Gastroesophageal sphincter (tissue), 3 donors: ENCODE data around the gene CHSY1.

Source experiments
- EP300 ChIP-seq: sonication (generic); formaldehyde crosslinking; IDR thresholded peaks from one replicate; pipeline ENCODE4 v1.6.1; 2017; ENCODE audit warnings: antibody characterized with exemption, mild to moderate bottlenecking
- POLR2AphosphoS5 ChIP-seq: sonication (generic); formaldehyde crosslinking; IDR thresholded peaks from one replicate; pipeline ENCODE4 v1.6.1; 2017; ENCODE audit warnings: antibody characterized with exemption
- TF ChIP-seq, protein P1 (sequence below), 4 experiments: fragments of 200-600 bp in 2 of 4; fragments of 450-650 bp in 2 of 4; sonication (generic) in 1 of 4; IDR thresholded peaks; one replicate each; pipeline ENCODE4 v1.5.1; 2017 to 2019; ENCODE audit warnings: antibody characterized with exemption in 4 of 4, mild to moderate bottlenecking in 2 of 4, moderate library complexity in 2 of 4

DNA sequence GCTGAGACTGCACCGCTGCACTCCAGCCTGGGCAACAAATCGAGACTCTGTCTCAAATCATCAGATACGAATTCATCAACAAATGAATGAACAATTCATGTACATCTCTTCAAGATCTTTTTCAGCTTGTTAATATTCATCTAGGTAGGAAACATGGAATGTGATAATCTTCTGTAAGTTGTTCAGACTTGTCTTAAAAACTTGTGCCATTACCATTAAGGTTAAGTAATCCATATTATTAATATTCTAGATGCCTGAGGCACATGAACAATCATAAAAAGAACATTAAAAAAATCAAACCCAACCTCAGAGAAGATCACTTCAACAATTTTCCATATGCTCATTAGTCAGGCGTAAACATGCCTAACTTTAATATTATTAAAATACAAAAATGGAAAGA is 36.2 kb downstream of the CHSY1 start:
- TF ChIP-seq, protein P1, sequence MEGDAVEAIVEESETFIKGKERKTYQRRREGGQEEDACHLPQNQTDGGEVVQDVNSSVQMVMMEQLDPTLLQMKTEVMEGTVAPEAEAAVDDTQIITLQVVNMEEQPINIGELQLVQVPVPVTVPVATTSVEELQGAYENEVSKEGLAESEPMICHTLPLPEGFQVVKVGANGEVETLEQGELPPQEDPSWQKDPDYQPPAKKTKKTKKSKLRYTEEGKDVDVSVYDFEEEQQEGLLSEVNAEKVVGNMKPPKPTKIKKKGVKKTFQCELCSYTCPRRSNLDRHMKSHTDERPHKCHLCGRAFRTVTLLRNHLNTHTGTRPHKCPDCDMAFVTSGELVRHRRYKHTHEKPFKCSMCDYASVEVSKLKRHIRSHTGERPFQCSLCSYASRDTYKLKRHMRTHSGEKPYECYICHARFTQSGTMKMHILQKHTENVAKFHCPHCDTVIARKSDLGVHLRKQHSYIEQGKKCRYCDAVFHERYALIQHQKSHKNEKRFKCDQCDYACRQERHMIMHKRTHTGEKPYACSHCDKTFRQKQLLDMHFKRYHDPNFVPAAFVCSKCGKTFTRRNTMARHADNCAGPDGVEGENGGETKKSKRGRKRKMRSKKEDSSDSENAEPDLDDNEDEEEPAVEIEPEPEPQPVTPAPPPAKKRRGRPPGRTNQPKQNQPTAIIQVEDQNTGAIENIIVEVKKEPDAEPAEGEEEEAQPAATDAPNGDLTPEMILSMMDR (IDR thresholded peaks at IDR 0.05): no peak
- TF ChIP-seq POLR2AphosphoS5 (no peak), EP300 (no peak)
